ENCODE results near the gene C5orf22. TPM values are rescaled to one million over a fixed set of nuclear protein-coding genes. Genes with fewer than 3 reads are reported as not detected.

C5orf22 gene
- total RNA-seq: 18.6 and 27.3 TPM in 2 replicates

DNA sequence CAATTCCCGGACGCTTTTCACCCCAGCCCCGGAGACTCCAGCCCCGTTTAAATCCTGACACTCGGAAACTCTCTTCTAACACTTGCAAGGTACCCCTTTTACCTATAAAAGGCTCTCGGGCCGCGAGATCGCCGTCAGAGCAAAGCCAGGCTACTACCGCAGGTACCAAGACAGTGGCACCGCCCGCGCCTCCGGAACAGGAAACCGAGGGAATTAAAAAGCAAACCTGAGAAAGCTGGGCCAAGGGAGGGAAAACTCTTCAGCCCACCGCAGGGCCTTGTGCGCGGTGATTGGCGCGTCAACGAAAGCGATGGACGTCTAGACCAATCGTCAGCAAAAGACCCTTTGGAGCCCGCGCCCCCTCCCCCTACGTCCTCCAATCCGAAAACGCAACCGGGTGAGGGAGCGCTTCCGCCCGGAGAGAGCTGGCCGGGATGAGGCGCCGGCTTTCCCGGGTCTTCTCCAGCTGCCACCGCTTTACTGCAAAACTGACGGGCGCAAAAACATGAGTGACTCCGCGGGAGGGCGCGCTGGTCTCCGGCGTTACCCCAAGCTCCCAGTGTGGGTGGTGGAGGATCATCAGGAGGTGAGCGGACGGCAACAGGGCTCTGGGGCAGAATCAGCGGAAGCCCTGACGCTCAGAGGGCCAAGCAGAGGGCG, at the start of gene C5orf22, which contains the start of gene DROSHA:
TSS of gene C5orf22 (plus strand) at position 414 of the 660 bp plus-strand sequence. CDS start at position 506, 92 bp downstream.
TSS of gene DROSHA (minus strand) at position 206 of the 660 bp plus-strand sequence. CDS start 3,034 bp downstream, outside the sequence.

Small RNA genes lying within 50 kb of the gene (small RNA-seq; reads per million reads assigned to genes)
- gene RF00019: not detected
- gene RNU6-363P: not detected

Other genes with a start within 250 kb of the C5orf22 start
- 28.2 and 30.2 TPM in 2 replicates for gene DROSHA, start 208 bp upstream of the C5orf22 start, total RNA-seq
- gene PDZD2, start 106.8 kb downstream of the C5orf22 start, total RNA-seq: 0.81 and 6.0 TPM in 2 replicates